OCI-LY1 (cell line): ENCODE results near the gene DNAH17.

ENCODE experiments used
- H2AFZ ChIP-seq: fragments of 200-600 bp; sonication (generic), shearing (Covaris generic); 2 replicates; pipeline ENCODE4 v1.6.0; 2014; ENCODE audit warnings: antibody characterized with exemption, mild to moderate bottlenecking, low read length
- H3F3A ChIP-seq: fragments of 200-600 bp; sonication (generic), shearing (Covaris generic); 2 replicates; pipeline ENCODE4 v1.6.0; 2014; ENCODE audit warnings: mild to moderate bottlenecking, antibody characterized with exemption, low read length, moderate library complexity; ENCODE audit not compliant: insufficient read depth
- H3K27ac ChIP-seq: fragments of 200-600 bp; sonication (generic); 2 replicates; pipeline ENCODE4 v1.5.1; 2014; ENCODE audit warnings: low read length, mixed run types, mild to moderate bottlenecking, low read depth; ENCODE audit not compliant: poor library complexity, severe bottlenecking
- H3K27me3 ChIP-seq: fragments of 200-600 bp; sonication (generic); 2 replicates; pipeline ENCODE4 v1.6.0; 2014; ENCODE audit warnings: antibody characterized with exemption, mild to moderate bottlenecking, low read length, moderate library complexity; ENCODE audit not compliant: insufficient read depth
- H3K36me3 ChIP-seq: fragments of 200-600 bp; sonication (generic); 2 replicates; pipeline ENCODE4 v1.6.1; 2014; ENCODE audit warnings: mild to moderate bottlenecking, antibody characterized with exemption, low read length, moderate library complexity, mixed read lengths; ENCODE audit not compliant: insufficient read depth
- H3K4me1 ChIP-seq: fragments of 200-600 bp; sonication (generic); 2 replicates; pipeline ENCODE4 v1.5.1; 2014; ENCODE audit warnings: mild to moderate bottlenecking, low read length, moderate library complexity; ENCODE audit not compliant: insufficient read depth, severe bottlenecking
- H3K4me2 ChIP-seq: fragments of 200-600 bp; sonication (generic), shearing (Covaris generic); 2 replicates; pipeline ENCODE4 v1.6.1; 2014; ENCODE audit warnings: low read length
- H3K4me3 ChIP-seq: fragments of 200-600 bp; sonication (generic); 2 replicates; pipeline ENCODE4 v1.5.1; 2014; ENCODE audit warnings: low read length, low read depth, mild to moderate bottlenecking, mixed read lengths; ENCODE audit not compliant: poor library complexity, severe bottlenecking
- H3K79me2 ChIP-seq: fragments of 200-600 bp; shearing (Covaris generic); 2 replicates; pipeline ENCODE4 v1.6.1; 2016; ENCODE audit warnings: mixed run types, low read length, mixed read lengths; ENCODE audit not compliant: insufficient read depth
- H3K9ac ChIP-seq: fragments of 200-600 bp; sonication (generic), shearing (Covaris generic); 2 replicates; pipeline ENCODE4 v1.6.1; 2014; ENCODE audit warnings: mild to moderate bottlenecking, low read length, mixed read lengths
- H3K9me2 ChIP-seq: fragments of 200-600 bp; sonication (generic), shearing (Covaris generic); 2 replicates; pipeline ENCODE4 v1.6.1; 2014; ENCODE audit warnings: low read depth, mild to moderate bottlenecking, low read length, mixed read lengths
- H3K9me3 ChIP-seq: fragments of 200-600 bp; shearing (Covaris generic); 2 replicates; pipeline ENCODE4 v1.6.1; 2014; ENCODE audit warnings: low read length, mixed read lengths
- H4K20me1 ChIP-seq: fragments of 200-600 bp; sonication (generic), shearing (Covaris generic); 2 replicates; pipeline ENCODE4 v1.6.0; 2016; ENCODE audit warnings: mild to moderate bottlenecking, low read length; ENCODE audit not compliant: insufficient read depth
- CTCF ChIP-seq: fragments of 200-600 bp; sonication (generic), shearing (Covaris generic); IDR thresholded peaks from 2 replicates; pipeline ENCODE4 v1.5.1; 2017; ENCODE audit warnings: mild to moderate bottlenecking, antibody characterized with exemption, low read length, moderate library complexity, mixed read lengths
- EZH2 ChIP-seq: fragments of 200-600 bp; sonication (generic), shearing (Covaris generic); IDR thresholded peaks from 2 replicates; pipeline ENCODE4 v1.8.0; 2017; ENCODE audit warnings: borderline replicate concordance, mixed run types, mild to moderate bottlenecking, antibody characterized with exemption, low read length, moderate library complexity, mixed read lengths

DNAH17 gene

GRCh38 chr17:78425429-78425828, 151.8 kb downstream of the DNAH17 start:
- Histone ChIP-seq H3K4me3 (no peak overlapping the region), H4K20me1 (no peaks in the 10 kb centered on the region), H3K9me3 (no peaks in the 10 kb centered on the region), H3K4me1 (no peaks in the 10 kb centered on the region), H3K9me2 (no peaks in the 10 kb centered on the region), H3K79me2 (no peaks in the 10 kb centered on the region), H3K27me3 (no peaks in the 10 kb centered on the region), H3K4me2 (no peak overlapping the region), H3K27ac (no peak overlapping the region), H3F3A (no peaks in the 10 kb centered on the region), H3K9ac (no peak overlapping the region), H3K36me3 (peaks cover 23% of the 10 kb centered on the region), H2AFZ (no peak overlapping the region)
- TF ChIP-seq CTCF (no peak), EZH2 (no peak)

GRCh38 chr17:78423961-78424675, 153.1 kb downstream of the DNAH17 start:
- no peak overlapping the region for H2AFZ ChIP-seq
- H3K27me3 ChIP-seq, result no peaks in the 10 kb centered on the region
- no peaks in the 10 kb centered on the region for H3F3A ChIP-seq
- H3K4me3 ChIP-seq, result no peak overlapping the region
- H3K9ac ChIP-seq, result no peak overlapping the region
- no peak for TF ChIP-seq EZH2
- TF ChIP-seq CTCF, result no peak
- no peaks in the 10 kb centered on the region for H3K9me3 ChIP-seq
- no peak overlapping the region for H3K4me2 ChIP-seq
- H3K27ac ChIP-seq, result no peak overlapping the region
- H3K79me2 ChIP-seq, result no peaks in the 10 kb centered on the region
- no peaks in the 10 kb centered on the region for H4K20me1 ChIP-seq
- H3K36me3 ChIP-seq, result peaks cover 34% of the 10 kb centered on the region
- no peaks in the 10 kb centered on the region for H3K9me2 ChIP-seq
- no peaks in the 10 kb centered on the region for H3K4me1 ChIP-seq

GRCh38 chr17:78422872-78423588, 154.2 kb downstream of the DNAH17 start:
- no peaks in the 10 kb centered on the region for H3K4me1 ChIP-seq
- no peak overlapping the region for H3K9ac ChIP-seq
- no peaks in the 10 kb centered on the region for H3F3A ChIP-seq
- H3K27me3 ChIP-seq, result no peaks in the 10 kb centered on the region
- H3K36me3 ChIP-seq, result peaks cover 34% of the 10 kb centered on the region
- H3K9me3 ChIP-seq, result no peaks in the 10 kb centered on the region
- no peak overlapping the region for H2AFZ ChIP-seq
- no peak for TF ChIP-seq EZH2
- no peak for TF ChIP-seq CTCF
- H3K27ac ChIP-seq, result no peak overlapping the region
- H3K4me2 ChIP-seq, result no peak overlapping the region
- H4K20me1 ChIP-seq, result no peaks in the 10 kb centered on the region
- no peaks in the 10 kb centered on the region for H3K79me2 ChIP-seq
- no peaks in the 10 kb centered on the region for H3K9me2 ChIP-seq
- H3K4me3 ChIP-seq, result no peak overlapping the region
